Loucy (cell line): ENCODE results near the gene ADGRF4.

Source experiments
- EZH2phosphoT487 ChIP-seq: fragments of 200-600 bp; IDR thresholded peaks from 2 replicates; pipeline ENCODE4 v1.6.1; 2018; ENCODE audit warnings: antibody characterized with exemption, mild to moderate bottlenecking, moderate library complexity, borderline replicate concordance
- TF ChIP-seq, protein P1 (sequence below): fragments of 200-600 bp; sonication (generic); conservative IDR thresholded peaks from 2 replicates; pipeline ENCODE4 v1.5.1; 2014; ENCODE audit warnings: mild to moderate bottlenecking, antibody characterized with exemption, low read length

DNA sequence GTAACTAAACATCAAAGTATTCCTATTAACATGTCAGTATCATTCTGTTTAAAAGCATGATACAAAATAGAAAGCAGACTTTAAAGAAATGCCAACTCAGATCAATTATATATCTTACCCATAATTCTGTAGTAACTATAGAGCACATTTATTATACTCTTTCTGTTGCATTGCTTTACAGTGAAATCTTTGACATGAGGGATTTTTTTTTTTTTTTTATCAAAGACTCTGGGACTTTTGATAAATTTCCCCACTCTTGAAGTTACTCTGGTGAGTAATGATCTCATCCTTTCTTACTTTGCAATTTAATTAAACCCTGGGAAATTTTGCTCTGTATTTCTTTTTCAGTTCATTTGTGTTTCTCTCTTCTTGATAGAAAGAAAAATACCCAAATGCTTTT lies 17.4 kb downstream of the ADGRF4 start:
- TF ChIP-seq EZH2phosphoT487: no peak
- TF ChIP-seq, protein P1, sequence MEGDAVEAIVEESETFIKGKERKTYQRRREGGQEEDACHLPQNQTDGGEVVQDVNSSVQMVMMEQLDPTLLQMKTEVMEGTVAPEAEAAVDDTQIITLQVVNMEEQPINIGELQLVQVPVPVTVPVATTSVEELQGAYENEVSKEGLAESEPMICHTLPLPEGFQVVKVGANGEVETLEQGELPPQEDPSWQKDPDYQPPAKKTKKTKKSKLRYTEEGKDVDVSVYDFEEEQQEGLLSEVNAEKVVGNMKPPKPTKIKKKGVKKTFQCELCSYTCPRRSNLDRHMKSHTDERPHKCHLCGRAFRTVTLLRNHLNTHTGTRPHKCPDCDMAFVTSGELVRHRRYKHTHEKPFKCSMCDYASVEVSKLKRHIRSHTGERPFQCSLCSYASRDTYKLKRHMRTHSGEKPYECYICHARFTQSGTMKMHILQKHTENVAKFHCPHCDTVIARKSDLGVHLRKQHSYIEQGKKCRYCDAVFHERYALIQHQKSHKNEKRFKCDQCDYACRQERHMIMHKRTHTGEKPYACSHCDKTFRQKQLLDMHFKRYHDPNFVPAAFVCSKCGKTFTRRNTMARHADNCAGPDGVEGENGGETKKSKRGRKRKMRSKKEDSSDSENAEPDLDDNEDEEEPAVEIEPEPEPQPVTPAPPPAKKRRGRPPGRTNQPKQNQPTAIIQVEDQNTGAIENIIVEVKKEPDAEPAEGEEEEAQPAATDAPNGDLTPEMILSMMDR: no peak
